Measurements from ENCODE around the gene TMCC2.

DNA sequence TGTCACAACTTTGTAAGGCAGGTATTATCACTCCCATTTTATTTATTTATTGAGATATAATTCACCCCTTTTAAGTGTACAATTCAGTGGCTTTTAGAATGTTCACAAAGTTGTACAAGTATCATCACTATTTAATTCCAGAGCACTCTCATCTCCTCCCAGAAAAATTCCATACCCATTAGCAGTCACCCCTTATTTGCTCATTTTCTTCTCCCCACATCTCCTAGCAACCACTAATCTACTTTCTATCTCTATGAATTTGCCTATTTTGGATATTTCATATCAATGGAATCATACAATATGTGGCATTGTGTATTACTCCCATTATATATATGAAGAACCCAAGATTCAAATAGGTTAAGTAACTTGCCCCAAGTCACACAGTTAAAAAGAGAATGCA lies 23.2 kb upstream of the TMCC2 start:
- TF ChIP-seq, protein P1, sequence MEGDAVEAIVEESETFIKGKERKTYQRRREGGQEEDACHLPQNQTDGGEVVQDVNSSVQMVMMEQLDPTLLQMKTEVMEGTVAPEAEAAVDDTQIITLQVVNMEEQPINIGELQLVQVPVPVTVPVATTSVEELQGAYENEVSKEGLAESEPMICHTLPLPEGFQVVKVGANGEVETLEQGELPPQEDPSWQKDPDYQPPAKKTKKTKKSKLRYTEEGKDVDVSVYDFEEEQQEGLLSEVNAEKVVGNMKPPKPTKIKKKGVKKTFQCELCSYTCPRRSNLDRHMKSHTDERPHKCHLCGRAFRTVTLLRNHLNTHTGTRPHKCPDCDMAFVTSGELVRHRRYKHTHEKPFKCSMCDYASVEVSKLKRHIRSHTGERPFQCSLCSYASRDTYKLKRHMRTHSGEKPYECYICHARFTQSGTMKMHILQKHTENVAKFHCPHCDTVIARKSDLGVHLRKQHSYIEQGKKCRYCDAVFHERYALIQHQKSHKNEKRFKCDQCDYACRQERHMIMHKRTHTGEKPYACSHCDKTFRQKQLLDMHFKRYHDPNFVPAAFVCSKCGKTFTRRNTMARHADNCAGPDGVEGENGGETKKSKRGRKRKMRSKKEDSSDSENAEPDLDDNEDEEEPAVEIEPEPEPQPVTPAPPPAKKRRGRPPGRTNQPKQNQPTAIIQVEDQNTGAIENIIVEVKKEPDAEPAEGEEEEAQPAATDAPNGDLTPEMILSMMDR (IDR thresholded peaks at IDR 0.05): no peak
- TF ChIP-seq POLR2A (IDR thresholded peaks at IDR 0.05): no peak

All from prostate gland (tissue), 2 donors.